Measurements from ENCODE around the gene VSTM1.
A peak's percentile ranks its signal among the peaks of the same experiment; 100 is the strongest.
"Not testable (repeated sequence)": the region's sequence is repeated elsewhere in the genome, so short reads cannot be mapped to it uniquely, and the experiment has no call there.

VSTM1 gene

GRCh38 chr19:54063350-54064116 is at the start of gene VSTM1:
VSTM1 (minus strand) TSS chr19:54063897; CDS start chr19:54063777, 120 bp downstream.
- DNase-seq, result no peak

GRCh38 chr19:54109651-54110050 is 46.0 kb upstream of the VSTM1 start:
- no peak for DNase-seq

- no peak for DNase-seq
Observed at GRCh38 chr19:54108496-54108895, 44.8 kb upstream of the VSTM1 start.

- no peak for DNase-seq
Observed at GRCh38 chr19:54107876-54108490, 44.3 kb upstream of the VSTM1 start.

GRCh38 chr19:54106716-54107115 is 43.0 kb upstream of the VSTM1 start:
- DNase-seq, result no peak

GRCh38 chr19:54105796-54106195 is 42.1 kb upstream of the VSTM1 start:
- DNase-seq, result no peak

GRCh38 chr19:54104998-54105715 is 41.5 kb upstream of the VSTM1 start:
- DNase-seq, result no peak

GRCh38 chr19:54102421-54103169 is 38.9 kb upstream of the VSTM1 start, which contains the start of gene NDUFA3:
NDUFA3 (plus strand) TSS chr19:54102855; CDS start chr19:54102879, 24 bp downstream.
- peak; percentile 95 for DNase-seq

- no peak for DNase-seq
Observed at GRCh38 chr19:54100561-54100960, 36.9 kb upstream of the VSTM1 start, which contains the start of gene OSCAR. OSCAR (minus strand) TSS chr19:54100803; CDS start chr19:54100792, 11 bp downstream.

- not testable (repeated sequence) for DNase-seq
Observed at GRCh38 chr19:54099903-54100255, 36.2 kb upstream of the VSTM1 start.

- DNase-seq, result no peak
Observed at GRCh38 chr19:54099190-54099902, 35.6 kb upstream of the VSTM1 start.

- no peak for DNase-seq
Observed at GRCh38 chr19:54096617-54097106, 33.0 kb upstream of the VSTM1 start.

GRCh38 chr19:54095859-54096616 is 32.3 kb upstream of the VSTM1 start:
- DNase-seq, result not testable (repeated sequence)

- no peak for DNase-seq
Observed at GRCh38 chr19:54095136-54095858, 31.6 kb upstream of the VSTM1 start.

GRCh38 chr19:54094426-54095000 is 30.8 kb upstream of the VSTM1 start:
- DNase-seq, result no peak

- no peak for DNase-seq
Observed at GRCh38 chr19:54084410-54084809, 20.7 kb upstream of the VSTM1 start.

GRCh38 chr19:54081032-54081431 is 17.3 kb upstream of the VSTM1 start, which contains the start of gene TARM1:
TARM1 (minus strand) TSS chr19:54081365; CDS start chr19:54081340, 25 bp downstream.
- DNase-seq, result no peak

- DNase-seq, result no peak
Observed at GRCh38 chr19:54077334-54077733, 13.6 kb upstream of the VSTM1 start.

GRCh38 chr19:54074851-54075250 is 11.2 kb upstream of the VSTM1 start:
- no peak for DNase-seq

GRCh38 chr19:54073829-54074228 is 10.1 kb upstream of the VSTM1 start:
- DNase-seq, result no peak
